ENCODE results near the gene PIGN. TPM values are rescaled to one million over a fixed set of nuclear protein-coding genes. Genes with fewer than 3 reads are reported as not detected.

Gene PIGN
- total RNA-seq, 5 donors from 2014 or later (not counting 1 experiment from before 2014, with no cell fraction given), result 19.5 to 24.0 (median 21.8) TPM

DNA sequence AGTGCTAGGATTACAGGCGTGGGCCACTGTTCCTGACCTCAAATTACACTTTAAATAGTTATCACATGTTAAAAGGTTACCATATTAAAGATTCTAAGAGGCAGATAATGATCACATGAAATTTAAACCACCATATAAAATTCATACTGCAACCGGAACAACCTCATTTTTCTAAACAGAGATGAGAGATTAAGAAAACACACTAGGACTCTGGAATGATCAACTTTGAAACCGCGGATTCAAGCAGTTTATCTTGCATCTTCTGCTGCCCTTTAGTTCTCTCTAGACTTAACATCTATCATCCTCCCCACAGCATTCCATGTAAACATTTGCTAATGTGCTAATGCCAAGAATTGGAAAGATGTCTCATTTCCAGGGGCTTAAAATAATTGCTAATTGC is 115.8 kb downstream of the PIGN start:
- Mint-ChIP-seq H3K9me3 (peaks cover 0 to 8% (median 2%) of the 10 kb centered on the region in 3 donors), H3K27me3 (no peaks in the 10 kb centered on the region), H3K36me3 (peaks cover 46% of the 10 kb centered on the region), H3K4me1 (no peaks in the 10 kb centered on the region), H3K27ac (no peak overlapping the region), H3K4me3 (no peak overlapping the region)
- Histone ChIP-seq H3K4me1 (ENCODE audit: control insufficient read depth in 1 of 2, extremely low read depth in 1 of 2, insufficient read depth in 2 of 2, low read length in 2 of 2) (no peaks in the 10 kb centered on the region), H3K27ac (ENCODE audit: low read length) (no peak overlapping the region), H3K9me3 (no peaks in the 10 kb centered on the region), H3K27me3 (replicated peaks in 1 of 2; ENCODE audit: control insufficient read depth in 2 of 2, extremely low read depth in 1 of 2, insufficient read depth in 2 of 2, low read length in 1 of 2) (no peaks in the 10 kb centered on the region), H3K4me3 (ENCODE audit: control insufficient read depth in 1 of 2, extremely low read depth in 1 of 2, low read length in 1 of 2) (no peak overlapping the region), H3K36me3 (ENCODE audit: control insufficient read depth in 2 of 2, extremely low read depth in 1 of 2, insufficient read depth in 1 of 2, low read length in 1 of 2) (no peaks in the 10 kb centered on the region)
- ChIA-PET CTCF (no interaction called here), POLR2A (no interaction called here)
- no peak for ATAC-seq (replicated peaks in 1 of 4)
- 90% methylated on average over 2 of the region's 4 CpGs for WGBS (ENCODE audit: insufficient coverage)
- DNase-seq, result no peak

DNA sequence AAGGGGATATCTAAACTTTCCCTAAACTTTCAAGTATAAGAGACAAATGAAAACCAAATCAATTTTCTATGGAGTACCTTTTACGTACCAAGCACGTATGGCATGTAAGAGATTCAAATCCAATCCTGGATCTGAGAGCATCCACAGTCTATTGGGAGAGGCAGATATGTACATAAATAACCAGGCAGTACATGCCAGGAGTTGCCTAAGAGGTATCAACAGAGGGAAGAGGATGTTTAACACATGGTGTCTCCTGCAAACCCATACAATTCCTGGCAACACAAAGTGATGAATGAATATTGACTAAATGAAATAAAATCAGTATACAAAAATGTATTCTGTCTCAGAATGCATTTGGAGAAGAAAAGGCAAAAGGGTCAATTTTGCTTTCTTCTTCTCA is 116.6 kb downstream of the PIGN start:
- Histone ChIP-seq H3K27me3 (replicated peaks in 1 of 2; ENCODE audit: control insufficient read depth in 2 of 2, extremely low read depth in 1 of 2, insufficient read depth in 2 of 2, low read length in 1 of 2) (no peaks in the 10 kb centered on the region), H3K4me1 (ENCODE audit: control insufficient read depth in 1 of 2, extremely low read depth in 1 of 2, insufficient read depth in 2 of 2, low read length in 2 of 2) (no peaks in the 10 kb centered on the region), H3K4me3 (ENCODE audit: control insufficient read depth in 1 of 2, extremely low read depth in 1 of 2, low read length in 1 of 2) (no peak overlapping the region), H3K36me3 (ENCODE audit: control insufficient read depth in 2 of 2, extremely low read depth in 1 of 2, insufficient read depth in 1 of 2, low read length in 1 of 2) (no peaks in the 10 kb centered on the region), H3K27ac (ENCODE audit: low read length) (no peak overlapping the region), H3K9me3 (no peaks in the 10 kb centered on the region)
- Mint-ChIP-seq H3K9me3 (peaks cover 0 to 8% (median 2%) of the 10 kb centered on the region in 3 donors), H3K4me3 (no peak overlapping the region), H3K36me3 (peaks cover 48% of the 10 kb centered on the region), H3K27ac (no peak overlapping the region), H3K4me1 (no peaks in the 10 kb centered on the region), H3K27me3 (no peaks in the 10 kb centered on the region)
- WGBS (ENCODE audit: insufficient coverage), result no CpG with 5 or more reads among the region's 2 CpGs
- POLR2A ChIA-PET, result no interaction called here
- ATAC-seq (replicated peaks in 1 of 4), result no peak
- CTCF ChIA-PET, result no interaction called here
- DNase-seq, result no peak

GRCh38 chr18:62069556-62069955 is 117.3 kb downstream of the PIGN start:
- Histone ChIP-seq H3K4me3 (ENCODE audit: control insufficient read depth in 1 of 2, extremely low read depth in 1 of 2, low read length in 1 of 2) (no peak overlapping the region), H3K9me3 (no peaks in the 10 kb centered on the region), H3K27ac (ENCODE audit: low read length) (no peak overlapping the region), H3K27me3 (replicated peaks in 1 of 2; ENCODE audit: control insufficient read depth in 2 of 2, extremely low read depth in 1 of 2, insufficient read depth in 2 of 2, low read length in 1 of 2) (no peaks in the 10 kb centered on the region), H3K4me1 (ENCODE audit: control insufficient read depth in 1 of 2, extremely low read depth in 1 of 2, insufficient read depth in 2 of 2, low read length in 2 of 2) (no peaks in the 10 kb centered on the region), H3K36me3 (ENCODE audit: control insufficient read depth in 2 of 2, extremely low read depth in 1 of 2, insufficient read depth in 1 of 2, low read length in 1 of 2) (no peaks in the 10 kb centered on the region)
- no CpG with 5 or more reads among the region's 2 CpGs for WGBS (ENCODE audit: insufficient coverage)
- Mint-ChIP-seq H3K4me1 (no peaks in the 10 kb centered on the region), H3K4me3 (no peak overlapping the region), H3K9me3 (peaks cover 0 to 8% (median 2%) of the 10 kb centered on the region in 3 donors), H3K27ac (no peak overlapping the region), H3K36me3 (peaks cover 53% of the 10 kb centered on the region), H3K27me3 (no peaks in the 10 kb centered on the region)
- ChIA-PET POLR2A (no interaction called here), CTCF (no interaction called here)
- no peak for DNase-seq
- no peak for ATAC-seq (replicated peaks in 1 of 4)

- H3K4me1 ChIP-seq (ENCODE audit: control insufficient read depth in 1 of 2, extremely low read depth in 1 of 2, insufficient read depth in 2 of 2, low read length in 2 of 2), result no peaks in the 10 kb centered on the region
- WGBS (ENCODE audit: insufficient coverage), result no CpG with 5 or more reads among the region's 5 CpGs
- H3K27ac ChIP-seq (ENCODE audit: low read length), result no peak overlapping the region
- peaks cover 61% of the 10 kb centered on the region for H3K36me3 Mint-ChIP-seq
- no peaks in the 10 kb centered on the region for H3K27me3 ChIP-seq (replicated peaks in 1 of 2; ENCODE audit: control insufficient read depth in 2 of 2, extremely low read depth in 1 of 2, insufficient read depth in 2 of 2, low read length in 1 of 2)
- no peaks in the 10 kb centered on the region for H3K36me3 ChIP-seq (ENCODE audit: control insufficient read depth in 2 of 2, extremely low read depth in 1 of 2, insufficient read depth in 1 of 2, low read length in 1 of 2)
- peaks cover 0 to 8% (median 2%) of the 10 kb centered on the region in 3 donors for H3K9me3 Mint-ChIP-seq
- H3K9me3 ChIP-seq, result no peaks in the 10 kb centered on the region
- H3K27me3 Mint-ChIP-seq, result no peaks in the 10 kb centered on the region
- DNase-seq (no peak), ATAC-seq (replicated peaks in 1 of 4) (no peak)
- ChIA-PET POLR2A (no interaction called here), CTCF (interaction anchor here in 1 of 2 donors (0.6 kb wide), 1 partner anchor 21 kb away, joined by 3 read pairs; no protein-coding TSS in a partner anchor)
- H3K4me3 ChIP-seq (ENCODE audit: control insufficient read depth in 1 of 2, extremely low read depth in 1 of 2, low read length in 1 of 2), result no peak overlapping the region
- no peak overlapping the region for H3K4me3 Mint-ChIP-seq
- H3K27ac Mint-ChIP-seq, result no peak overlapping the region
- no peaks in the 10 kb centered on the region for H3K4me1 Mint-ChIP-seq
These were observed 120.6 kb downstream of the PIGN start for GRCh38 chr18:62066102-62066818.

DNA sequence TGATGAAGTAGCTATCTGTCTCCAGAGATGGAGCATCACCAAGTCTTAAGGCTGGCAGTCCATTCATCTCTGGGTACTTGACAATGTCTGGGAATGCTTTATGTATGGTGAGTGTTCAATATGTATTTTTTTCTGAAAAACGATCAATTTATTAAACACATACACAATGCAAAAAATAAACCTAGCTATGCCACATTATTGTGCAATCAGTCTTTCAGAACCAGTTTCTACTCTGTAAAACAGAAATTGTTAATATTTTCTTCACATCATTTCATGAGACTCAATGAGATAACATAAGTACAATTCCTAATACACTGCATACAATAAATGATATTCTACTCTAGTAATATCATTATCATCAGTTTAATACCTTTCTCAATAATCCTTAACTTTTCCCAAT is 122.5 kb downstream of the PIGN start:
- H3K4me3 Mint-ChIP-seq, result no peak overlapping the region
- H3K27me3 Mint-ChIP-seq, result no peaks in the 10 kb centered on the region
- no peak overlapping the region for H3K27ac Mint-ChIP-seq
- POLR2A ChIA-PET, result no interaction called here
- H3K36me3 ChIP-seq (ENCODE audit: control insufficient read depth in 2 of 2, extremely low read depth in 1 of 2, insufficient read depth in 1 of 2, low read length in 1 of 2), result no peaks in the 10 kb centered on the region
- DNase-seq (no peak), ATAC-seq (replicated peaks in 1 of 4) (no peak)
- no CpG with 5 or more reads among the region's 1 CpG for WGBS (ENCODE audit: insufficient coverage)
- CTCF ChIA-PET, result interaction anchor here in 1 of 2 donors (0.6 kb wide), 1 partner anchor 1067 kb away, joined by 3 read pairs; no protein-coding TSS in a partner anchor
- H3K4me3 ChIP-seq (ENCODE audit: control insufficient read depth in 1 of 2, extremely low read depth in 1 of 2, low read length in 1 of 2), result no peak overlapping the region
- H3K27me3 ChIP-seq (replicated peaks in 1 of 2; ENCODE audit: control insufficient read depth in 2 of 2, extremely low read depth in 1 of 2, insufficient read depth in 2 of 2, low read length in 1 of 2), result no peaks in the 10 kb centered on the region
- H3K4me1 Mint-ChIP-seq, result no peaks in the 10 kb centered on the region
- peaks cover 63% of the 10 kb centered on the region for H3K36me3 Mint-ChIP-seq
- H3K4me1 ChIP-seq (ENCODE audit: control insufficient read depth in 1 of 2, extremely low read depth in 1 of 2, insufficient read depth in 2 of 2, low read length in 2 of 2), result no peaks in the 10 kb centered on the region
- no peak overlapping the region for H3K27ac ChIP-seq (ENCODE audit: low read length)
- peaks cover 0 to 13% (median 2%) of the 10 kb centered on the region in 3 donors for H3K9me3 Mint-ChIP-seq
- no peaks in the 10 kb centered on the region for H3K9me3 ChIP-seq

DNA sequence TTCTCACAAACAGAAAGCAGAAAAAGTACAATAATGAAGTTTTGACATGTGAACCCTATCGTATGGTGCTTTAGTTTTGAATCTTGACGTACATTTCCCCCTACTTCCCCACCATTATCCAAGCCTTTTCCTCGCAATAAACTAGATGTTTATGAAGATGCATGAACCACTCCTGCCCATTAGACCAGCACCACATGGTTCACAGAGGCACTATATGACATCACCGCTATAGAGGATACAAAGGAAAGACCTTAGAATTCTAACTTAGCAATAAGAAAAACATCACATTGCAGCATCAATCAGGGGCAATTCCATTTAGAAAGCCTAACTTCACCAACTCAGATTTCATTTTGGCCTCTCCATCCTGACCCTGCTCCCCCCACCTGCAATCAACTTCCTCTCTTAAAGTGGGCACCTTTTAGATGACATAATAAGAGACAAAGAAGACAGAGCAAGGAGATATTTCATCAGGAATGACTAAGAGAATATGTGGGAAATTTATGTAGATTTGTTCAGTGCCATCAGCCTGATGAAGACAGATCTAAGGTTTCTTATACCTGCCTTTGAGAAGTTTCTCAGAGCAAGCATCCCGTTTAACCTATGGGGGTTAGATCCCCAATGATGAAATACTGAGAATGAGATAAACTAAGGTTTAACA is 124.9 kb downstream of the PIGN start:
- POLR2A ChIA-PET, result no interaction called here
- DNase-seq, result no peak
- Histone ChIP-seq H3K27ac (ENCODE audit: low read length) (no peak overlapping the region), H3K27me3 (replicated peaks in 1 of 2; ENCODE audit: control insufficient read depth in 2 of 2, extremely low read depth in 1 of 2, insufficient read depth in 2 of 2, low read length in 1 of 2) (no peaks in the 10 kb centered on the region), H3K4me3 (ENCODE audit: control insufficient read depth in 1 of 2, extremely low read depth in 1 of 2, low read length in 1 of 2) (no peak overlapping the region), H3K36me3 (ENCODE audit: control insufficient read depth in 2 of 2, extremely low read depth in 1 of 2, insufficient read depth in 1 of 2, low read length in 1 of 2) (no peaks in the 10 kb centered on the region), H3K9me3 (no peaks in the 10 kb centered on the region), H3K4me1 (ENCODE audit: control insufficient read depth in 1 of 2, extremely low read depth in 1 of 2, insufficient read depth in 2 of 2, low read length in 2 of 2) (no peaks in the 10 kb centered on the region)
- no peak for ATAC-seq (replicated peaks in 1 of 4)
- CTCF ChIA-PET, result no interaction called here
- Mint-ChIP-seq H3K27ac (no peak overlapping the region), H3K27me3 (no peaks in the 10 kb centered on the region), H3K9me3 (peaks cover 7 to 24% (median 10%) of the 10 kb centered on the region in 3 donors), H3K36me3 (peaks cover 56% of the 10 kb centered on the region), H3K4me1 (no peaks in the 10 kb centered on the region), H3K4me3 (no peak overlapping the region)
- 100% methylated on average over 3 of the region's 5 CpGs for WGBS (ENCODE audit: insufficient coverage)

All from T-cell (primary cell).